MCF 10A (cell line): Measurements from ENCODE around the gene ACTL8. TPM values are rescaled to one million over a fixed set of nuclear protein-coding genes. Genes with fewer than 3 reads are reported as not detected.

Experiments
- BruUV-seq: library from RNA; stranded (reverse); fragments of 400-500 nt; replicated peaks from 2 replicates; lab custom pipeline; 2021; lab: Mats Ljungman, UMichigan
- CTCF ChIA-PET: fragments of 300-600 bp; sonication (Branson Sonifier 250); formaldehyde crosslinking; extraction: SDS; loops from one replicate; lab custom pipeline; 2021; ENCODE audit warnings: antibody characterized with exemption, inconsistent platforms; lab: Yijun Ruan, JAX
- POLR2A ChIA-PET: fragments of 300-600, 350-650 bp; sonication (Branson Sonifier 250); formaldehyde crosslinking; extraction: SDS; loops from one replicate; lab custom pipeline; 2020; ENCODE audit warnings: antibody characterized with exemption, inconsistent platforms; lab: Yijun Ruan, JAX
- DNase-seq: peaks from one replicate; pipeline ENCODE4 v3.0.0-alpha.2; 2018; ENCODE audit not compliant: unreplicated experiment
- H3K27ac Mint-ChIP-seq: one replicate; pipeline ENCODE4 v1.8.0; 2022; ENCODE audit warnings: mild to moderate bottlenecking, low read depth, mixed read lengths; ENCODE audit not compliant: unreplicated experiment
- H3K27me3 Mint-ChIP-seq: one replicate; pipeline ENCODE4 v1.8.0; 2022; ENCODE audit warnings: mixed read lengths; ENCODE audit not compliant: insufficient read depth, unreplicated experiment
- H3K36me3 Mint-ChIP-seq: one replicate; pipeline ENCODE4 v1.8.0; 2022; ENCODE audit warnings: mild to moderate bottlenecking, moderate library complexity, mixed read lengths; ENCODE audit not compliant: insufficient read depth, unreplicated experiment
- H3K4me1 Mint-ChIP-seq: one replicate; pipeline ENCODE4 v1.8.0; 2022; ENCODE audit warnings: mixed read lengths; ENCODE audit not compliant: insufficient read depth, unreplicated experiment
- H3K4me3 Mint-ChIP-seq: one replicate; pipeline ENCODE4 v1.8.0; 2022; ENCODE audit warnings: mild to moderate bottlenecking, moderate library complexity, mixed read lengths; ENCODE audit not compliant: unreplicated experiment
- H3K9me3 Mint-ChIP-seq: one replicate; pipeline ENCODE4 v1.8.0; 2022; ENCODE audit warnings: mixed read lengths; ENCODE audit not compliant: unreplicated experiment
- intact Hi-C: fragments of 100-400 bp; cut with micrococcal nuclease; formaldehyde crosslinking; loops from 2 replicates; pipeline ENCODE4 v1.14.1; 2022
- total RNA-seq: library from RNA; stranded (reverse); gene quantifications from 2 replicates; pipeline ENCODE4 v1.2.3, GENCODE V29; 2022
- TF ChIP-seq, protein P1 (sequence below): fragments of 200-600 bp; IDR thresholded peaks from one replicate; pipeline ENCODE4 v1.8.0; 2022; ENCODE audit warnings: antibody characterized with exemption, mild to moderate bottlenecking; ENCODE audit not compliant: unreplicated experiment

The ACTL8 gene
- total RNA-seq, 1 experiment from 2014 or later, result 0.23 TPM

DNA sequence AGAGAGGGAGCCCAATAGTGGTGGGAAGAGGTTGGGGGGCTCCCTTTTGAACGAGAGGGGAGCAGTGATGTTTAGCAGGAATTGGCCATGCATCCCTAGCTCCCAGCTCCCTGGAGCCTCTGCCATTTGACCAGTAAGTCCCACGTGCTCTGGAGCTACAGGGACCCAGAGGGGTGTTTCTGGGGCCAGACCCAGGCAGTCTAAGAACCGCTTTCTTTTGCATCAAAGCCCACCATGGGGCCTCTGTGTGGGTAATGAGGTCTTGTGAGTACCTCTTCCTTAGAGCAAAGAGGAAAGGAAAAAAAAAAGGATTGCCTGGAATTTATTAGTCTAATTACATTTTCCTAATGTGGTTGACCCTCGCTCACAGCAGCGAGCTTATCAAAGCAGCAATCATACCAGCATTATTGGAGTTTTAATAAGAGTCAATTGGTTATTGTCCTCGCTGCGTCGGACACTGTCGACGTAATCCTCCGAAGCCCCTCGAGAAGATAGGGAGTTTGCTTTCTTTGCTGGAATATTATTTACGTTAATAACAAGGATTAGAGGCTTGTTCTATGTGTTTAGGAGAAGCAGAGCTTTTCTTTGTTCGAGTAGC is 17.6 kb downstream of the ACTL8 start:
- intact Hi-C loops, result no loop called here
- peaks cover 10% of the 10 kb centered on the region for H3K4me1 Mint-ChIP-seq
- ChIA-PET CTCF (interaction anchor here (0.7 kb wide), 1 partner anchor 112 kb away, joined by 4 read pairs; no protein-coding TSS in a partner anchor), POLR2A (interaction anchor here (0.6 kb wide), 1 partner anchor 11 kb away, joined by 5 read pairs; no protein-coding TSS in a partner anchor)
- TF ChIP-seq, protein P1, sequence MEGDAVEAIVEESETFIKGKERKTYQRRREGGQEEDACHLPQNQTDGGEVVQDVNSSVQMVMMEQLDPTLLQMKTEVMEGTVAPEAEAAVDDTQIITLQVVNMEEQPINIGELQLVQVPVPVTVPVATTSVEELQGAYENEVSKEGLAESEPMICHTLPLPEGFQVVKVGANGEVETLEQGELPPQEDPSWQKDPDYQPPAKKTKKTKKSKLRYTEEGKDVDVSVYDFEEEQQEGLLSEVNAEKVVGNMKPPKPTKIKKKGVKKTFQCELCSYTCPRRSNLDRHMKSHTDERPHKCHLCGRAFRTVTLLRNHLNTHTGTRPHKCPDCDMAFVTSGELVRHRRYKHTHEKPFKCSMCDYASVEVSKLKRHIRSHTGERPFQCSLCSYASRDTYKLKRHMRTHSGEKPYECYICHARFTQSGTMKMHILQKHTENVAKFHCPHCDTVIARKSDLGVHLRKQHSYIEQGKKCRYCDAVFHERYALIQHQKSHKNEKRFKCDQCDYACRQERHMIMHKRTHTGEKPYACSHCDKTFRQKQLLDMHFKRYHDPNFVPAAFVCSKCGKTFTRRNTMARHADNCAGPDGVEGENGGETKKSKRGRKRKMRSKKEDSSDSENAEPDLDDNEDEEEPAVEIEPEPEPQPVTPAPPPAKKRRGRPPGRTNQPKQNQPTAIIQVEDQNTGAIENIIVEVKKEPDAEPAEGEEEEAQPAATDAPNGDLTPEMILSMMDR, result no peak
- no peak overlapping the region for H3K4me3 Mint-ChIP-seq
- DNase-seq, result no peak
- BruUV-seq, result no TSS peak
- no peaks in the 10 kb centered on the region for H3K27me3 Mint-ChIP-seq
- H3K9me3 Mint-ChIP-seq, result no peaks in the 10 kb centered on the region
- no peaks in the 10 kb centered on the region for H3K36me3 Mint-ChIP-seq
- H3K27ac Mint-ChIP-seq, result no peak overlapping the region

DNA sequence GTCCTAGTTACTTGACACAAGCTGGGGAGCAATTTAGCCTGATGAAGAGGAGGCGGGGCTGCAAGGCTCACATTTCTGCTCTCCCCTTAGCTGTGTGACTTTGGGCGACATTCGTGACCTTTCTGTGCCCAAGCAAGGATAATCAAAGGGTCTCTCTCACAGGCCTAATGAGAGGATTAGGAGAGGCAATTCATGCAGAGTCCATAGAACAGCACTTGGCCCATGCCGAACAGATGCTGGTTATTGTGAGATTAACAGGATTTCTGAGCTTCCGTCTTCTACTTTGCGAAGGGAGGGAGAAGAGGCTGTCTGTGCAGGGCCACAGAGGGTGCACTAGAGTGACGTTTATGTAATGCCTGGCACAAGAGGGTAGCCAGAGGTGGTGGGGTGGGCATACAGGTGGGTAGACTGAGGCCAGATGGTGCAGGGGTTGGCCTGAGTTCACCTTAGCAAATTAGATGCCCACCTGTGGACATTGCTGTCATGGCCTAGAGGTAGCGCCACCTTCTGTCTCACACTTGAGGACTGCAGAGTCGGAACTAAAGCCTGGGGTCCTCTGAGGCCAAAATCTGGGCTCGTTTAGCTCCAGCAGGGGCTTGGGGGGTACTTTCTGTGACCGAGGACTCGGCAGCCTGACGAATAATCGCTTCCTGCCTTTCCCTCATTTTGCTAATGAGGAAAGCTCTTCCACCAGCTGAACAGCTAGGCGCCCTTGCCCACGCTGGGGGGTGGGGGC is 18.6 kb downstream of the ACTL8 start:
- H3K27ac Mint-ChIP-seq, result no peak overlapping the region
- no peak overlapping the region for H3K4me3 Mint-ChIP-seq
- H3K36me3 Mint-ChIP-seq, result no peaks in the 10 kb centered on the region
- H3K4me1 Mint-ChIP-seq, result peaks cover 2% of the 10 kb centered on the region
- ChIA-PET CTCF (no interaction called here), POLR2A (no interaction called here)
- intact Hi-C loops, result no loop called here
- H3K9me3 Mint-ChIP-seq, result no peaks in the 10 kb centered on the region
- H3K27me3 Mint-ChIP-seq, result no peaks in the 10 kb centered on the region
- TF ChIP-seq, protein P1, result no peak
- BruUV-seq, result no TSS peak
- no peak for DNase-seq

DNA sequence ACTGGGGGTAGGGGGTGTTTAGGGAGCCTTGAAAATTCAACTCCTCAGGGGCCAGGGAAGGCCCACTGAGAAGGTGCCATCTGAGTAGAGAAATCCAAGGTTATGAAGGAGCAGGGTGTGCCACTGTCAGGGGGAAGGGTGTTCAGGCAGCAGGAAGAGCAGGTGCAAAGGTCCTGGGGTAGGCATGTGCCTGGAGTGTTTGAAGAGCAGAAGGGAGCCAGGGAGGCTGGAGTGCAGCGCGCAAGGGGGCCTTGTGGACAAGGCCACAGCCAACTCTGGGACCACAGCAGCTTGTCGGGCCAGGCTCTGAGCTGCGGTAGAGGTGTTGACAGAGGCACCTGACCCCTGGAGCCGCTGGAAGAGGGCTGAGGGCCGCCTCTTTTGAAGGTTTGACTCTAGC is 19.3 kb downstream of the ACTL8 start:
- Mint-ChIP-seq H3K27me3 (no peaks in the 10 kb centered on the region), H3K4me1 (no peaks in the 10 kb centered on the region), H3K27ac (no peak overlapping the region), H3K4me3 (no peak overlapping the region), H3K9me3 (no peaks in the 10 kb centered on the region), H3K36me3 (no peaks in the 10 kb centered on the region)
- no peak for DNase-seq
- TF ChIP-seq, protein P1, result no peak
- CTCF ChIA-PET, result no interaction called here
- BruUV-seq, result no TSS peak
- POLR2A ChIA-PET, result no interaction called here
- intact Hi-C loops, result no loop called here

DNA sequence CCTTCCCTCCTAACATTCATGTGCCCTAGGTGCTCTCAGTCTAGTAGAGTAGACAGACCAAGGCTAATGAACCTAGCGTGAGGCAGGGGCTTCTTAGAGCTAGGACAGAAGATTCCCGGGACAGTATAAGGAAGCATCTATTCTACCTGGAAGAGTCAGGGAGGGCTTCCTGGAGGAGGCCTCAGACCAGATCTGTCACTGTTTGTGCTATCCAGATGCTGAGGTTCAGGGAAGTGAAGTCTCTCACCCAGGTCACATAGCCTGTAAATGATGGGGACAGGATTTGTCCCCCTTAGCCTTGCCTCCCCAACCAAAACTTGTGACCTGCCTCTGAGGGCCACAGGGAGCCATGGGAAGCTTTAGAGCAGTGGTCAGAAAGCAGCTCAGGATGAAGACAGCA is 20.7 kb downstream of the ACTL8 start:
- CTCF ChIA-PET, result no interaction called here
- no peaks in the 10 kb centered on the region for H3K27me3 Mint-ChIP-seq
- TF ChIP-seq, protein P1, result no peak
- POLR2A ChIA-PET, result no interaction called here
- intact Hi-C loops, result no loop called here
- no TSS peak for BruUV-seq
- H3K4me1 Mint-ChIP-seq, result no peaks in the 10 kb centered on the region
- no peak overlapping the region for H3K4me3 Mint-ChIP-seq
- no peaks in the 10 kb centered on the region for H3K9me3 Mint-ChIP-seq
- H3K36me3 Mint-ChIP-seq, result no peaks in the 10 kb centered on the region
- DNase-seq, result no peak
- H3K27ac Mint-ChIP-seq, result no peak overlapping the region
